SIG-M5 treated with dmso at 0.1 percent for 504 hours (cell line): ENCODE results near the gene MYO7A.

Experiments used
- DNase-seq: peaks from one replicate; lab custom pipeline; 2025; ENCODE audit not compliant: unreplicated experiment; lab: John Stamatoyannopoulos, UW

MYO7A gene

GRCh38 chr11:77126861-77127234 is 1.2 kb upstream of the MYO7A start:
- no peak for DNase-seq

GRCh38 chr11:77127235-77127911 is 673 bp upstream of the MYO7A start:
- DNase-seq = peak; percentile 5

GRCh38 chr11:77129069-77129841 is 1.2 kb downstream of the MYO7A start:
- DNase-seq = no peak

- DNase-seq = no peak
Observed at GRCh38 chr11:77129842-77130756, 2.1 kb downstream of the MYO7A start.

- no peak for DNase-seq
Observed at GRCh38 chr11:77130763-77131513, 2.9 kb downstream of the MYO7A start.

GRCh38 chr11:77131560-77131959 is 3.5 kb downstream of the MYO7A start:
- DNase-seq = no peak

- DNase-seq = no peak
Observed at GRCh38 chr11:77135069-77135468, 7.0 kb downstream of the MYO7A start.

- peak; percentile 7 for DNase-seq
Observed at GRCh38 chr11:77136074-77136473, 8.0 kb downstream of the MYO7A start.

- no peak for DNase-seq
Observed at GRCh38 chr11:77136784-77137420, 8.9 kb downstream of the MYO7A start.

GRCh38 chr11:77137421-77137820 is 9.4 kb downstream of the MYO7A start:
- no peak for DNase-seq

GRCh38 chr11:77138106-77138649 is 10.1 kb downstream of the MYO7A start:
- DNase-seq = no peak

GRCh38 chr11:77139201-77139600 is 11.2 kb downstream of the MYO7A start:
- no peak for DNase-seq

- no peak for DNase-seq
Observed at GRCh38 chr11:77140231-77140851, 12.3 kb downstream of the MYO7A start.

GRCh38 chr11:77141034-77141433 is 13.0 kb downstream of the MYO7A start:
- DNase-seq = peak; percentile 28

- DNase-seq = no peak
Observed at GRCh38 chr11:77141475-77141874, 13.4 kb downstream of the MYO7A start.

GRCh38 chr11:77142091-77142975 is 14.3 kb downstream of the MYO7A start:
- peak; percentile 35 for DNase-seq

- no peak for DNase-seq
Observed at GRCh38 chr11:77143405-77144020, 15.5 kb downstream of the MYO7A start.

GRCh38 chr11:77144196-77144856 is 16.3 kb downstream of the MYO7A start:
- DNase-seq = no peak
